Stimulated activated CD8-positive, alpha-beta memory T cell treated with anti-CD3 and anti-CD28 coated beads, Interleukin-4, amount 100 ng/mL, for 4 hours (primary cell): ENCODE results near the gene ZMYM3.

ENCODE experiments used
- DNase-seq, 2 donors: peaks; one replicate each; pipeline ENCODE4 v3.0.0-alpha.2; 2020; ENCODE audit warnings: low read depth in 2 of 2, low spot score in 1 of 2

ZMYM3 gene

GRCh38 chrX:71253253-71254091, 468 bp downstream of the ZMYM3 start:
- DNase-seq, result no peak

GRCh38 chrX:71252221-71252620, 1.7 kb downstream of the ZMYM3 start:
- no peak for DNase-seq

- DNase-seq, result no peak
Observed at GRCh38 chrX:71251466-71251973, 2.4 kb downstream of the ZMYM3 start.

- DNase-seq, result no peak
Observed at GRCh38 chrX:71250841-71251240, 3.1 kb downstream of the ZMYM3 start.

GRCh38 chrX:71245159-71245558, 8.8 kb downstream of the ZMYM3 start:
- no peak for DNase-seq

- no peak for DNase-seq
Observed at GRCh38 chrX:71244359-71245128, 9.4 kb downstream of the ZMYM3 start.

- DNase-seq, result no peak
Observed at GRCh38 chrX:71241301-71241700, 12.6 kb downstream of the ZMYM3 start.

GRCh38 chrX:71239781-71240180, 14.2 kb downstream of the ZMYM3 start:
- no peak for DNase-seq

- DNase-seq, result no peak
Observed at GRCh38 chrX:71236836-71237235, 17.1 kb downstream of the ZMYM3 start.

- DNase-seq, result no peak
Observed at GRCh38 chrX:71235482-71235881, 18.5 kb downstream of the ZMYM3 start.

- no peak for DNase-seq
Observed at GRCh38 chrX:71228063-71228642, 25.8 kb downstream of the ZMYM3 start.

GRCh38 chrX:71227370-71228062, 26.4 kb downstream of the ZMYM3 start:
- DNase-seq, result no peak

- DNase-seq, result no peak
Observed at GRCh38 chrX:71225676-71226075, 28.3 kb downstream of the ZMYM3 start.

- DNase-seq, result no peak
Observed at GRCh38 chrX:71225009-71225408, 28.9 kb downstream of the ZMYM3 start.

GRCh38 chrX:71224098-71224708, 29.7 kb downstream of the ZMYM3 start:
- DNase-seq, result no peak

GRCh38 chrX:71222929-71223328, 31.0 kb downstream of the ZMYM3 start, which contains the start of gene GJB1:
GJB1 (plus strand) TSS chrX:71223224; CDS start chrX:71223708, 484 bp downstream.
- no peak for DNase-seq

GRCh38 chrX:71221145-71221544, 32.8 kb downstream of the ZMYM3 start:
- no peak for DNase-seq

- no peak for DNase-seq
Observed at GRCh38 chrX:71217298-71217697, 36.6 kb downstream of the ZMYM3 start.

GRCh38 chrX:71216485-71216884, 37.5 kb downstream of the ZMYM3 start:
- DNase-seq, result no peak

- DNase-seq, result no peak
Observed at GRCh38 chrX:71215338-71215912, 38.5 kb downstream of the ZMYM3 start.
